BLaER1 treated with 17β-estradiol and CSF1 and Interleukin-3, amounts not matched to agents 10 nM and 100 nM (cell line): ENCODE results near the gene DNAH5.
A peak's percentile ranks its signal among the peaks of the same experiment; 100 is the strongest.

ENCODE experiments used
- H3K27ac ChIP-seq, 11 experiments: shearing (Covaris generic); formaldehyde crosslinking; 2 replicates each; pipeline ENCODE4 v1.8.1; 2022
- H3K27me3 ChIP-seq, 11 experiments: shearing (Covaris generic); formaldehyde crosslinking; 2 replicates each; pipeline ENCODE4 v1.8.1; 2022
- H3K36me3 ChIP-seq, 11 experiments: shearing (Covaris generic); formaldehyde crosslinking; 2 replicates each; pipeline ENCODE4 v1.8.1; 2022
- H3K4me1 ChIP-seq, 10 experiments: shearing (Covaris generic); formaldehyde crosslinking; 2 replicates each; pipeline ENCODE4 v1.8.1; 2022
- H3K4me2 ChIP-seq, 11 experiments: shearing (Covaris generic); formaldehyde crosslinking; 2 replicates each; pipeline ENCODE4 v1.8.1; 2022
- H3K4me3 ChIP-seq, 10 experiments: shearing (Covaris generic); formaldehyde crosslinking; 2 replicates each; pipeline ENCODE4 v1.8.1; 2022
- H3K9ac ChIP-seq, 11 experiments: shearing (Covaris generic); formaldehyde crosslinking; 2 replicates each; pipeline ENCODE4 v1.8.1; 2022
- H3K9me3 ChIP-seq, 11 experiments: shearing (Covaris generic); formaldehyde crosslinking; replicated peaks in 1 of 11; 2 replicates each; pipeline ENCODE4 v1.8.1; 2022
- H4K20me1 ChIP-seq, 11 experiments: shearing (Covaris generic); formaldehyde crosslinking; 2 replicates each; pipeline ENCODE4 v1.8.1; 2022
- Cebpa-rat ChIP-seq, 11 experiments: shearing (Covaris generic); IDR thresholded peaks; 2 replicates each; pipeline ENCODE4 v1.8.1; 2022

Gene DNAH5

DNA sequence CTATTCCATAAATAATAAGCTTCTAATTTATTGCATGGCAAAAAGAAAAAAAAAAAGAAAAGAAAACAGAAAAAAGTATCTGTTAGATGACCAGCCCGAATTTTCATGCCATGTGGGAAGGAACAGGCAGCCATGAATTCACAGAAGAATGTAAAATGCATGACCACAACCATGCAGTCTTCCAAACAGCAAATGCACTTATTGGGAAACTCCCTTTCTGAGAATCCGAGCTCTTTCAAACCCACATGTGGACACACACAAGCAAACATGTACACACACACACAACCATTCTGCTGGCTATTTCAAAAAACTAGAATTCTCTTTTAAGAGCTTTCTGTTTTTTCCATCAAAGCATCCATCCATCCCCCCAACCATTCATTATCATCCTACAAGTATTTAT, 236.1 kb downstream of the DNAH5 start:
- H4K20me1 ChIP-seq = no peaks in the 10 kb centered on the region
- TF ChIP-seq Cebpa-rat (IDR thresholded peaks at IDR 0.05) = no peak
- no peaks in the 10 kb centered on the region for H3K36me3 ChIP-seq

GRCh38 chr5:13704396-13704795, 240.1 kb downstream of the DNAH5 start:
- H3K9ac ChIP-seq = no peak overlapping the region
- no peak for TF ChIP-seq Cebpa-rat (IDR thresholded peaks at IDR 0.05)
- no peaks in the 10 kb centered on the region for H3K27me3 ChIP-seq
- no peaks in the 10 kb centered on the region for H3K4me1 ChIP-seq
- H3K36me3 ChIP-seq = no peaks in the 10 kb centered on the region
- H3K4me3 ChIP-seq = no peak overlapping the region
- no peak overlapping the region for H3K4me2 ChIP-seq
- no peaks in the 10 kb centered on the region for H4K20me1 ChIP-seq
- H3K27ac ChIP-seq = no peak overlapping the region
- no peaks in the 10 kb centered on the region for H3K9me3 ChIP-seq

More for the DNA sequence above, 236.1 kb downstream of the DNAH5 start:
- Histone ChIP-seq H3K4me2 (no peak overlapping the region), H3K4me3 (no peak overlapping the region), H3K9me3 (no peaks in the 10 kb centered on the region), H3K4me1 (no peaks in the 10 kb centered on the region), H3K27me3 (no peaks in the 10 kb centered on the region), H3K9ac (no peak overlapping the region), H3K27ac (no peak overlapping the region)

- H3K4me3 ChIP-seq = no peak overlapping the region
- no peak overlapping the region for H3K9ac ChIP-seq
- no peaks in the 10 kb centered on the region for H3K36me3 ChIP-seq
- H3K27me3 ChIP-seq = no peaks in the 10 kb centered on the region
- H3K4me1 ChIP-seq = no peaks in the 10 kb centered on the region
- H3K4me2 ChIP-seq = no peak overlapping the region
- H4K20me1 ChIP-seq = no peaks in the 10 kb centered on the region
- TF ChIP-seq Cebpa-rat (IDR thresholded peaks at IDR 0.05) = no peak
- no peak overlapping the region for H3K27ac ChIP-seq
- no peaks in the 10 kb centered on the region for H3K9me3 ChIP-seq
Observed at GRCh38 chr5:13700626-13701025, 243.9 kb downstream of the DNAH5 start.

DNA sequence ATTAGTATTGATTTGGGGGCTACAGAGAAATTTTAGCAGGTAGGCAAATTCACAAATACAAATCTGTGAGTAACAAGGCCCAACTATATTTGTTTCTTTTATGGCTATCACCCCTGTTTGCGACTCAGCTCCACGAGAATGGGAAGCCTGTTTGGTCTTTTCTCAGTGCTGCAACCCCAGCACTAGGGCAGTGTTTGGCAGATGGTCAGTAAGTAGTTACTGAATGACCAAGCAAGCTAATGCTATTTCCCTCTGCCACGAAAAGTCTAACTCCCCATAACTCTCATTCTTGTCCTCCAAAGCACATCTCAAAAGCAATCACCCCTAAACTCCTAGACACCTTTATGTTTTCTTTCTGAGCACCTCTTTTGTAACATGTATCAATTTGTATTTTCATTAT, 245.6 kb downstream of the DNAH5 start:
- no peaks in the 10 kb centered on the region for H3K4me1 ChIP-seq
- TF ChIP-seq Cebpa-rat (IDR thresholded peaks at IDR 0.05) = no peak
- H3K9ac ChIP-seq = no peak overlapping the region
- no peaks in the 10 kb centered on the region for H3K9me3 ChIP-seq
- no peak overlapping the region for H3K27ac ChIP-seq
- H3K4me2 ChIP-seq = no peak overlapping the region
- no peaks in the 10 kb centered on the region for H3K27me3 ChIP-seq
- no peak overlapping the region for H3K4me3 ChIP-seq
- no peaks in the 10 kb centered on the region for H4K20me1 ChIP-seq
- no peaks in the 10 kb centered on the region for H3K36me3 ChIP-seq

GRCh38 chr5:13695076-13695712, 249.3 kb downstream of the DNAH5 start:
- no peak overlapping the region for H3K9ac ChIP-seq
- H3K27me3 ChIP-seq = no peaks in the 10 kb centered on the region
- H3K4me1 ChIP-seq = no peaks in the 10 kb centered on the region
- no peak overlapping the region for H3K4me2 ChIP-seq
- H3K27ac ChIP-seq = no peak overlapping the region
- H3K36me3 ChIP-seq = no peaks in the 10 kb centered on the region
- no peak overlapping the region for H3K4me3 ChIP-seq
- H3K9me3 ChIP-seq = no peaks in the 10 kb centered on the region
- no peaks in the 10 kb centered on the region for H4K20me1 ChIP-seq
- no peak for TF ChIP-seq Cebpa-rat (IDR thresholded peaks at IDR 0.05)

- TF ChIP-seq Cebpa-rat (IDR thresholded peaks at IDR 0.05) = no peak
- peaks cover 0 to 22% (median 12%) of the 10 kb centered on the region in 11 experiments; a peak in 15 of 22 replicates for H3K9me3 ChIP-seq
Observed at GRCh38 chr5:13692172-13692571, 252.3 kb downstream of the DNAH5 start.

DNA sequence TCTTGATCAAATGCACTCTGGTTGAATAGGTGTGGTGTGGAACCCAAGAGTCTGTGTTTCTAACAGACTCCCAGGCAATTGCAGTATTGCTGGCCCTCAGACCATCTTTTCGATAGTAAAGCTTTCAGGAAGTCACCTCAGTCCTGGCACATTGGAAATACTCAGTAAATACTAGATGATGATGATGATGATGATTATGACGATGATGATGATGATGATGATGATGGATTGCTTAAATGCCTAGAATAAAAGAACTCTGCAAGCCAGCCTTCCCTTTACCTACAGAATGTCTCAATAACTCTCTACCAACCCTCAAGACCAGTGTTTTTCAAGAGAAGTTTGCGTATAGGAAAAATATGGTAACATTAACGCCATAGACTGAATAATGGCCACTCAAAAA, 268.0 kb downstream of the DNAH5 start:
- Histone ChIP-seq H3K9ac (no peak overlapping the region), H3K4me1 (no peaks in the 10 kb centered on the region), H3K4me3 (no peak overlapping the region), H3K27me3 (no peaks in the 10 kb centered on the region), H3K9me3 (peaks cover 0 to 11% (median 2%) of the 10 kb centered on the region in 11 experiments; a peak in 8 of 22 replicates), H3K27ac (no peak overlapping the region), H4K20me1 (no peaks in the 10 kb centered on the region), H3K36me3 (no peaks in the 10 kb centered on the region), H3K4me2 (no peak overlapping the region)
- no peak for TF ChIP-seq Cebpa-rat (IDR thresholded peaks at IDR 0.05)

More at GRCh38 chr5:13692172-13692571, 252.3 kb downstream of the DNAH5 start:
- H3K4me3 ChIP-seq = no peak overlapping the region
- no peak overlapping the region for H3K27ac ChIP-seq
- H4K20me1 ChIP-seq = no peaks in the 10 kb centered on the region
- no peak overlapping the region for H3K4me2 ChIP-seq
- H3K4me1 ChIP-seq = no peaks in the 10 kb centered on the region
- H3K27me3 ChIP-seq = no peaks in the 10 kb centered on the region
- no peaks in the 10 kb centered on the region for H3K36me3 ChIP-seq
- H3K9ac ChIP-seq = no peak overlapping the region

GRCh38 chr5:13674391-13674790, 270.1 kb downstream of the DNAH5 start:
- Histone ChIP-seq H3K9me3 (peaks cover 0 to 19% (median 7%) of the 10 kb centered on the region in 11 experiments; a peak in 9 of 22 replicates), H3K36me3 (no peaks in the 10 kb centered on the region), H3K27ac (no peak overlapping the region), H3K27me3 (no peaks in the 10 kb centered on the region), H3K4me1 (no peaks in the 10 kb centered on the region), H3K4me3 (no peak overlapping the region), H3K4me2 (no peak overlapping the region), H3K9ac (no peak overlapping the region), H4K20me1 (no peaks in the 10 kb centered on the region)
- no peak for TF ChIP-seq Cebpa-rat (IDR thresholded peaks at IDR 0.05)

DNA sequence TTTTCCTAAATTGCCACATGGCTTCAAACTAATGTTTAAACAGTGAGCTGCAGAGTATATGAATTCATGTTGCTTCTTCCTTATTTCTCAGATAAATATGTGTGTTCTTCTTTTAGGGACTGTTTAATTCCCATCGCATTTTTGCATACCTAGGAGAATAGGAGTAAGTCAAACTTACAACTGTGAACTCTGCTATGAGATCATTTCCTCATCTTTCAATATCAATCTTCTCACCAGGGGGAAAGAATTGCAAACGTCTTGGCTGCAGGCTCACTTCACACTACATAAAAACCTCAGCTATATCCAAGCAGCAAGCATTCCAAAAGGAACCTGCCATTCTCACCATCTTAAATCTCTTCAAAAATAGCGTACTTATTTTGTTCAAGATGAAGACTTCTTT, 271.0 kb downstream of the DNAH5 start:
- H3K4me2 ChIP-seq = no peak overlapping the region
- no peaks in the 10 kb centered on the region for H3K36me3 ChIP-seq
- H3K4me3 ChIP-seq = no peak overlapping the region
- H3K4me1 ChIP-seq = no peaks in the 10 kb centered on the region
- H3K27me3 ChIP-seq = no peaks in the 10 kb centered on the region
- H3K9ac ChIP-seq = no peak overlapping the region
- no peaks in the 10 kb centered on the region for H4K20me1 ChIP-seq
- TF ChIP-seq Cebpa-rat (IDR thresholded peaks at IDR 0.05) = no peak
- no peak overlapping the region for H3K27ac ChIP-seq
- H3K9me3 ChIP-seq = peaks cover 0 to 19% (median 7%) of the 10 kb centered on the region in 11 experiments; a peak in 9 of 22 replicates

DNA sequence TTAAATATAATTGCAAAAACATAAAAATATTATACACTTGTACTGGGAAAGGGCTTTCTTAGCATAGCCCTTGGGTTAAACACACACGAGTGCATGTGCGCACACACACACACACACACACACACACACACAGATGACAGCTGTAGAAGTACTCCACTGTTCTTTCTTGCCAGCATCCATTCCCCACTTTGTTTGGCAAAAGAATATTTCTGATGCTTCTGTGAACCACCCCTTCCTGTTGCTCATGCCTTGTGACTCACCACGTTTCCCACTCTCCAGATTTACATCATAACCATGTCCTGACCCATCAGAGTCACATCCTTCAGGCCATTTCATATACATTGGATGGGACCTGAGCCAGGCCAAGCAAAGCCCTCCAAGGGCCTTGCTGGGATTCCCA, 280.1 kb downstream of the DNAH5 start:
- H3K27me3 ChIP-seq = no peaks in the 10 kb centered on the region
- TF ChIP-seq Cebpa-rat (IDR thresholded peaks at IDR 0.05) = no peak
- H3K9ac ChIP-seq = no peak overlapping the region
- no peaks in the 10 kb centered on the region for H4K20me1 ChIP-seq
- H3K4me1 ChIP-seq = peaks cover 0 to 47% (median 11%) of the 10 kb centered on the region in 10 experiments; a peak in 10 of 20 replicates
- H3K4me3 ChIP-seq = no peak overlapping the region
- peak overlapping the region in 6 of 11 experiments; percentile 16 to 68 (median 56); a peak in 10 of 22 replicates for H3K4me2 ChIP-seq
- H3K27ac ChIP-seq = peak overlapping the region in 1 of 11 experiments; percentile 31; a peak in 2 of 22 replicates
- no peaks in the 10 kb centered on the region for H3K9me3 ChIP-seq
- H3K36me3 ChIP-seq = no peaks in the 10 kb centered on the region
